ENCODE data around the gene MICAL3.

GRCh38 chr22:17984114-17984513 is 40.2 kb downstream of the MICAL3 start:
- TF ChIP-seq, protein P1, sequence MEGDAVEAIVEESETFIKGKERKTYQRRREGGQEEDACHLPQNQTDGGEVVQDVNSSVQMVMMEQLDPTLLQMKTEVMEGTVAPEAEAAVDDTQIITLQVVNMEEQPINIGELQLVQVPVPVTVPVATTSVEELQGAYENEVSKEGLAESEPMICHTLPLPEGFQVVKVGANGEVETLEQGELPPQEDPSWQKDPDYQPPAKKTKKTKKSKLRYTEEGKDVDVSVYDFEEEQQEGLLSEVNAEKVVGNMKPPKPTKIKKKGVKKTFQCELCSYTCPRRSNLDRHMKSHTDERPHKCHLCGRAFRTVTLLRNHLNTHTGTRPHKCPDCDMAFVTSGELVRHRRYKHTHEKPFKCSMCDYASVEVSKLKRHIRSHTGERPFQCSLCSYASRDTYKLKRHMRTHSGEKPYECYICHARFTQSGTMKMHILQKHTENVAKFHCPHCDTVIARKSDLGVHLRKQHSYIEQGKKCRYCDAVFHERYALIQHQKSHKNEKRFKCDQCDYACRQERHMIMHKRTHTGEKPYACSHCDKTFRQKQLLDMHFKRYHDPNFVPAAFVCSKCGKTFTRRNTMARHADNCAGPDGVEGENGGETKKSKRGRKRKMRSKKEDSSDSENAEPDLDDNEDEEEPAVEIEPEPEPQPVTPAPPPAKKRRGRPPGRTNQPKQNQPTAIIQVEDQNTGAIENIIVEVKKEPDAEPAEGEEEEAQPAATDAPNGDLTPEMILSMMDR (IDR thresholded peaks at IDR 0.05): no peak
- TF ChIP-seq POLR2A (IDR thresholded peaks at IDR 0.05): no peak

Measured in testis (tissue), 2 donors.